H1 (cell line): ENCODE measurements around the gene SRSF6. TPM values are rescaled to one million over a fixed set of nuclear protein-coding genes. Genes with fewer than 3 reads are reported as not detected.

Source experiments
- CHD2 ChIP-seq: IDR thresholded peaks from 2 replicates; pipeline ENCODE4 v1.6.1; 2012; ENCODE audit warnings: low read length, improper control_type of control experiment
- HDAC2 ChIP-seq, 2 experiments: fragments of 300-600 bp in 1 of 2; sonication (generic) in 1 of 2; IDR thresholded peaks; 2 replicates each; pipeline ENCODE4 v1.6.1; 2011 to 2012; ENCODE audit warnings: low read depth in 2 of 2, low read length in 2 of 2, mild to moderate bottlenecking in 2 of 2, moderate library complexity in 2 of 2, borderline replicate concordance in 1 of 2, inconsistent platforms in 1 of 2
- POLR2A ChIP-seq, 2 experiments: IDR thresholded peaks; 1 replicate in 1 of 2; 2 replicates in 1 of 2; pipeline ENCODE4 v1.6.1; 2011; ENCODE audit warnings: low read depth in 2 of 2, low read length in 2 of 2, mild to moderate bottlenecking in 2 of 2; ENCODE audit errors: control extremely low read depth in 1 of 2
- POLR2AphosphoS5 ChIP-seq: IDR thresholded peaks from 2 replicates; pipeline ENCODE4 v1.6.1; 2011; ENCODE audit warnings: low read depth, low read length
- RNF2 ChIP-seq: fragments of 200-900, 300-1000 bp; sonication (generic); IDR thresholded peaks from 2 replicates; pipeline ENCODE4 v1.7.1; 2016; ENCODE audit warnings: borderline replicate concordance, low read depth, mild to moderate bottlenecking, antibody characterized with exemption, low read length; ENCODE audit not compliant: poor library complexity, severe bottlenecking; ENCODE audit errors: missing control alignments
- SIN3A ChIP-seq, 2 experiments: IDR thresholded peaks in 1 of 2; conservative IDR thresholded peaks in 1 of 2; 2 replicates each; pipeline ENCODE4 v1.6.1; 2011 to 2012; ENCODE audit warnings: low read length in 2 of 2, improper control_type of control experiment in 1 of 2, low read depth in 1 of 2, mild to moderate bottlenecking in 1 of 2
- polyA plus RNA-seq, 7 experiments: library from polyadenylated mRNA; depleted of rRNA in 3 of 7; stranded (reverse) in 5 of 7; unstranded in 2 of 7; fragments of >200 nt in 5 of 7; fragments of 200-250 nt in 2 of 7; gene quantifications; 1 replicate in 5 of 7; 2 replicates in 1 of 7; 4 replicates in 1 of 7; pipeline versions ENCODE4 v1.2.1 to v1.2.3, GENCODE V29; 2011 to 2013; ENCODE audit warnings: missing spikeins in 2 of 7, mixed read lengths in 2 of 7
- total RNA-seq: library from RNA; stranded (reverse); fragmentation: NEBNext Ultra II Directional; extraction: Animal tissue kit (Norgen Biotek cat#: 25700); gene quantifications from 2 replicates; pipeline ENCODE4 v1.2.1, GENCODE V29; 2021
- TF ChIP-seq, protein P1 (sequence below): IDR thresholded peaks from 2 replicates; pipeline ENCODE4 v1.6.1; 2012; ENCODE audit warnings: inconsistent platforms

Gene SRSF6
- total and polyA plus RNA-seq, 2 of the 8 experiments (the other 6 are each of a cell fraction or from before 2014, with no cell fraction given) = 48.0 to 171 TPM

DNA sequence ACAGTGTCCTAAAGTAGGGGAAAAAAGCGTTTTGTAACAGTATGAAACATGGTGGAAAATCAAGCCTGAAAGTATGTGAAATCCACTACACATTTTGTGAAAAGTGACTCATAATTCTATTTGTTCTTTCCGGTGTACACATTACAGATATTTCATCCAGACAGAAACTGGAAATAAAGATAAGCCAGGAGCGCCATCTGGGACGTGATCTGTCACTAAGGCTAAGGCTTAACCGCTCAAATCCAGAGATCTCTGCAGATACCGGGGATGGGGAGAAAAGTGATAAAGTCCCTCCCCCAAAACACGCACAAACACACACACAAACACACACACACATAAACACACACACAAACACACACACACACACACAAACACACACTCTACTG, 26.6 kb upstream of the SRSF6 start (continued):
- TF ChIP-seq RNF2 (no peak), POLR2A (IDR thresholded peaks at IDR 0.05; ENCODE audit: control extremely low read depth in 1 of 2, low read depth in 2 of 2, low read length in 2 of 2) (no peak), HDAC2 (IDR thresholded peaks at IDR 0.05; ENCODE audit: borderline replicate concordance in 1 of 2, low read depth in 2 of 2, low read length in 2 of 2) (no peak), POLR2AphosphoS5 (no peak), SIN3A (conservative IDR thresholded peaks at IDR 0.05 in 1 of 2, IDR thresholded peaks at IDR 0.05 in 1 of 2; ENCODE audit: low read depth in 1 of 2, low read length in 2 of 2) (no peak), CHD2 (no peak)
- TF ChIP-seq, protein P1, sequence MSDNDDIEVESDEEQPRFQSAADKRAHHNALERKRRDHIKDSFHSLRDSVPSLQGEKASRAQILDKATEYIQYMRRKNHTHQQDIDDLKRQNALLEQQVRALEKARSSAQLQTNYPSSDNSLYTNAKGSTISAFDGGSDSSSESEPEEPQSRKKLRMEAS = no peak
